Tibial artery (tissue), 4 donors: ENCODE data around the gene MAGI2.

Source experiments
- DNase-seq, 2 donors: peaks; one replicate each; pipeline ENCODE4 v3.0.0-alpha.2; 2019
- H3K27ac ChIP-seq, 2 donors: fragments of 200-600 bp; sonication (generic) in 1 of 2; 1 replicate in 1 of 2; 2 replicates in 1 of 2; pipeline ENCODE4 v1.5.1; 2018 to 2019; ENCODE audit warnings: mild to moderate bottlenecking in 1 of 2
- H3K27me3 ChIP-seq, 2 donors: fragments of 200-600 bp; sonication (generic) in 1 of 2; one replicate each; pipeline versions ENCODE4 v1.5.1 to v1.6.0; 2016 to 2019
- H3K36me3 ChIP-seq, 3 donors: fragments of 200-600 bp; sonication (generic) in 2 of 3; one replicate each; pipeline ENCODE4 v1.5.1; 2016 to 2019; ENCODE audit warnings: mild to moderate bottlenecking in 2 of 3
- H3K4me1 ChIP-seq, 4 donors: fragments of 200-600 bp; sonication (generic) in 2 of 4; 1 replicate in 3 of 4; 2 replicates in 1 of 4; pipeline ENCODE4 v1.5.1; 2016 to 2019
- H3K4me3 ChIP-seq, 2 donors: fragments of 200-600 bp; sonication (generic) in 1 of 2; 1 replicate in 1 of 2; 2 replicates in 1 of 2; pipeline ENCODE4 v1.5.1; 2018 to 2019; ENCODE audit warnings: mild to moderate bottlenecking in 2 of 2
- H3K9me3 ChIP-seq, 3 donors: fragments of 200-600 bp; sonication (generic) in 1 of 3; one replicate each; pipeline ENCODE4 v1.5.1; 2016 to 2019
- intact Hi-C: fragments of 100-400 bp; cut with DNase I; formaldehyde crosslinking; loops from one replicate; pipeline ENCODE4 v1.15.0; 2023; ENCODE audit warnings: low total_unique reads
- TF ChIP-seq, protein P1 (sequence below), 2 experiments: fragments of 200-600 bp in 1 of 2; fragments of 450-650 bp in 1 of 2; IDR thresholded peaks; one replicate each; pipeline ENCODE4 v1.5.1; 2017 to 2019; ENCODE audit warnings: antibody characterized with exemption in 2 of 2, mild to moderate bottlenecking in 1 of 2, moderate library complexity in 1 of 2

MAGI2 gene

GRCh38 chr7:78398081-78398480 lies 1055.4 kb downstream of the MAGI2 start:
- Histone ChIP-seq H3K4me1 (peaks cover 0 to 32% (median 0%) of the 10 kb centered on the region in 4 donors), H3K27me3 (no peaks in the 10 kb centered on the region), H3K9me3 (no peaks in the 10 kb centered on the region), H3K36me3 (no peaks in the 10 kb centered on the region), H3K27ac (no peak overlapping the region), H3K4me3 (no peak overlapping the region)
- intact Hi-C loops, result no loop called here
- TF ChIP-seq, protein P1, sequence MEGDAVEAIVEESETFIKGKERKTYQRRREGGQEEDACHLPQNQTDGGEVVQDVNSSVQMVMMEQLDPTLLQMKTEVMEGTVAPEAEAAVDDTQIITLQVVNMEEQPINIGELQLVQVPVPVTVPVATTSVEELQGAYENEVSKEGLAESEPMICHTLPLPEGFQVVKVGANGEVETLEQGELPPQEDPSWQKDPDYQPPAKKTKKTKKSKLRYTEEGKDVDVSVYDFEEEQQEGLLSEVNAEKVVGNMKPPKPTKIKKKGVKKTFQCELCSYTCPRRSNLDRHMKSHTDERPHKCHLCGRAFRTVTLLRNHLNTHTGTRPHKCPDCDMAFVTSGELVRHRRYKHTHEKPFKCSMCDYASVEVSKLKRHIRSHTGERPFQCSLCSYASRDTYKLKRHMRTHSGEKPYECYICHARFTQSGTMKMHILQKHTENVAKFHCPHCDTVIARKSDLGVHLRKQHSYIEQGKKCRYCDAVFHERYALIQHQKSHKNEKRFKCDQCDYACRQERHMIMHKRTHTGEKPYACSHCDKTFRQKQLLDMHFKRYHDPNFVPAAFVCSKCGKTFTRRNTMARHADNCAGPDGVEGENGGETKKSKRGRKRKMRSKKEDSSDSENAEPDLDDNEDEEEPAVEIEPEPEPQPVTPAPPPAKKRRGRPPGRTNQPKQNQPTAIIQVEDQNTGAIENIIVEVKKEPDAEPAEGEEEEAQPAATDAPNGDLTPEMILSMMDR (IDR thresholded peaks at IDR 0.05), result no peak
- no peak for DNase-seq

DNA sequence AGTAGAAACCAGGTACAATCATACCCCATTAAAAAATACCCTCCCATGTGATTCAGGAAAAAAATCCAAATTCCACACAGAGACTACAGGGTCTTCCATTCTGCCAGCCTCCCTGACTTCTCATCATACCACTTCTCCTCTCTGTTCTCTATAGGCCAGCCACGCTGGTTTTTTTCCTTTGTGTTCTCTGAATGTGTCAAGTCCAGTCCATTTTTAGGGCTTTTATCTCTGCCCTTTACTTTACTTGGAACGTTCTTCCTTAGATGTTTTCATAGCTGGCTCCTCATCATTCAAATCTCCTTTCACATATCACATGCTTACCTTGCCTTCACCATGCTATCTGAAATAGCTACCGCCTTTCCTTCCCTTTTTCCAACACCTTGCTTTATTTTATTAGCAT lies 1057.3 kb downstream of the MAGI2 start:
- H3K27ac ChIP-seq, result no peak overlapping the region
- H3K4me1 ChIP-seq, result peaks cover 0 to 31% (median 0%) of the 10 kb centered on the region in 4 donors
- TF ChIP-seq, protein P1 (IDR thresholded peaks at IDR 0.05), result no peak
- H3K9me3 ChIP-seq, result no peaks in the 10 kb centered on the region
- H3K36me3 ChIP-seq, result no peaks in the 10 kb centered on the region
- H3K4me3 ChIP-seq, result no peak overlapping the region
- no peak for DNase-seq
- intact Hi-C loops, result no loop called here
- H3K27me3 ChIP-seq, result no peaks in the 10 kb centered on the region

DNA sequence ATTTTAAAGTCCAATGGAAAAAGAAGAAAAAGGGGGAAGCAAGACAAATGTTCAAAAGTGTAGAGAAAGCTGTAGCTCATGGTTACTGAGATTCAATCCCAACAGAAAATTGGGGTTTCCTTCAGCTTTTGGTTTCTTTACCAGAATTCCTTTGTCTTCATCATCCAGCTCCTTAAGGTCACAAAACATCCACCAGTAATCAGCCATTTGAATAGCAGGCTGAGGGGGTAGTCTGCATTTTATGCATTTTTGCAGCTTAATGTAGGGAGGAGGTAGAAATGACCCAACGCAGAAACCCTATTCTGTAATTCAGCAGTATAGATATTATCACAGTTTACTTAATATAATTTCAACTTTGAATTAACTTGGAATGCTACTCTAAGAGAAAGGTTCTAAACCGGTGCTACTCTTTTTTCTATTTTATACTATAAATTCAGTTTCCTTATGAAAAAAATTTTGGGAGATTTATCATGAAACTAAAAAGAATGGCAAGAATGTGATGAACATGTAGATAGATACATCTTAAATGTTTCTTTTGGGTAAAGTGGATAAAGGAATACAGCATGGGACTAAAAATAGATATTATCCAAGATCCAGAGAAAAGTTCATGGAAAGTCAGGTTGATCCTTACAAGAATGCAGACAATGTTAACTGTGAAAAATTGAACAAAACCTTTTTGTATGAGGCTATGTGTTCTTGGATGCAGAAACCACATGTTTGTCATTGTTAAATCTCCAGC lies 1058.0 kb downstream of the MAGI2 start:
- intact Hi-C loops, result no loop called here
- H3K9me3 ChIP-seq, result no peaks in the 10 kb centered on the region
- TF ChIP-seq, protein P1 (IDR thresholded peaks at IDR 0.05), result no peak
- no peaks in the 10 kb centered on the region for H3K36me3 ChIP-seq
- H3K4me3 ChIP-seq, result no peak overlapping the region
- no peaks in the 10 kb centered on the region for H3K27me3 ChIP-seq
- H3K4me1 ChIP-seq, result peaks cover 0 to 26% (median 0%) of the 10 kb centered on the region in 4 donors
- H3K27ac ChIP-seq, result no peak overlapping the region
- DNase-seq, result no peak

GRCh38 chr7:78389022-78389421 lies 1064.4 kb downstream of the MAGI2 start:
- intact Hi-C loops, result no loop called here
- no peaks in the 10 kb centered on the region for H3K4me1 ChIP-seq
- no peak for DNase-seq
- H3K9me3 ChIP-seq, result no peaks in the 10 kb centered on the region
- no peak overlapping the region for H3K4me3 ChIP-seq
- TF ChIP-seq, protein P1 (IDR thresholded peaks at IDR 0.05), result no peak
- H3K27me3 ChIP-seq, result no peaks in the 10 kb centered on the region
- H3K36me3 ChIP-seq, result no peaks in the 10 kb centered on the region
- H3K27ac ChIP-seq, result no peak overlapping the region

DNA sequence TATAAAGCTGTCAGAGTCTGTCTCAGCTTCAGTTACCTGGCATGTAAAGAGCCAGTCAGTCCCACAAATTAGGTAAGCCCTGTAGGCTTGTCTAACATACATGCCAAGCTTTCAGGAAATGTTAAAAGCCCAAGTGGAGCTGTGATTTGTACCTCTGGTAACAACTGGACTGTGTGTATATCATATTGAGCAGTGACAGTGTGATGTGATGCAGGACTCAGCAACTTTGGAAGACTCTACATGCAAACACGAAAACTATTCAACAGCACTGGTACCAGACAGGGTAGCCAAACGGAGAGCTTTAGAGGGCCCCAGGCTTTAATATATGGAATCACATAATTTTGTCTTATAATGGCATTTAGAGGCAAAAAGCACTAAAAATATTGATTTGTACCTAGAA lies 1066.9 kb downstream of the MAGI2 start:
- no peaks in the 10 kb centered on the region for H3K36me3 ChIP-seq
- no peak for DNase-seq
- no peak overlapping the region for H3K27ac ChIP-seq
- intact Hi-C loops, result no loop called here
- H3K9me3 ChIP-seq, result no peaks in the 10 kb centered on the region
- H3K27me3 ChIP-seq, result no peaks in the 10 kb centered on the region
- TF ChIP-seq, protein P1 (IDR thresholded peaks at IDR 0.05), result no peak
- H3K4me1 ChIP-seq, result no peaks in the 10 kb centered on the region
- no peak overlapping the region for H3K4me3 ChIP-seq
